Superior temporal gyrus (tissue), 1 donor: ENCODE results near the gene ZFHX3.
"Not testable (repeated sequence)": the region's sequence is repeated elsewhere in the genome, so short reads cannot be mapped to it uniquely, and the experiment has no call there.

Experiments
- DNase-seq: peaks from one replicate; pipeline ENCODE4 v3.0.0-alpha.2; 2016; ENCODE audit errors: extremely low spot score

The ZFHX3 gene, protein sequence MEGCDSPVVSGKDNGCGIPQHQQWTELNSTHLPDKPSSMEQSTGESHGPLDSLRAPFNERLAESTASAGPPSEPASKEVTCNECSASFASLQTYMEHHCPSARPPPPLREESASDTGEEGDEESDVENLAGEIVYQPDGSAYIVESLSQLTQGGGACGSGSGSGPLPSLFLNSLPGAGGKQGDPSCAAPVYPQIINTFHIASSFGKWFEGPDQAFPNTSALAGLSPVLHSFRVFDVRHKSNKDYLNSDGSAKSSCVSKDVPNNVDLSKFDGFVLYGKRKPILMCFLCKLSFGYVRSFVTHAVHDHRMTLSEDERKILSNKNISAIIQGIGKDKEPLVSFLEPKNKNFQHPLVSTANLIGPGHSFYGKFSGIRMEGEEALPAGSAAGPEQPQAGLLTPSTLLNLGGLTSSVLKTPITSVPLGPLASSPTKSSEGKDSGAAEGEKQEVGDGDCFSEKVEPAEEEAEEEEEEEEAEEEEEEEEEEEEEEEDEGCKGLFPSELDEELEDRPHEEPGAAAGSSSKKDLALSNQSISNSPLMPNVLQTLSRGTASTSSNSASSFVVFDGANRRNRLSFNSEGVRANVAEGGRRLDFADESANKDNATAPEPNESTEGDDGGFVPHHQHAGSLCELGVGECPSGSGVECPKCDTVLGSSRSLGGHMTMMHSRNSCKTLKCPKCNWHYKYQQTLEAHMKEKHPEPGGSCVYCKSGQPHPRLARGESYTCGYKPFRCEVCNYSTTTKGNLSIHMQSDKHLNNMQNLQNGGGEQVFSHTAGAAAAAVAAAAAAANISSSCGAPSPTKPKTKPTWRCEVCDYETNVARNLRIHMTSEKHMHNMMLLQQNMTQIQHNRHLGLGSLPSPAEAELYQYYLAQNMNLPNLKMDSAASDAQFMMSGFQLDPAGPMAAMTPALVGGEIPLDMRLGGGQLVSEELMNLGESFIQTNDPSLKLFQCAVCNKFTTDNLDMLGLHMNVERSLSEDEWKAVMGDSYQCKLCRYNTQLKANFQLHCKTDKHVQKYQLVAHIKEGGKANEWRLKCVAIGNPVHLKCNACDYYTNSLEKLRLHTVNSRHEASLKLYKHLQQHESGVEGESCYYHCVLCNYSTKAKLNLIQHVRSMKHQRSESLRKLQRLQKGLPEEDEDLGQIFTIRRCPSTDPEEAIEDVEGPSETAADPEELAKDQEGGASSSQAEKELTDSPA (N-terminal part only)

DNA sequence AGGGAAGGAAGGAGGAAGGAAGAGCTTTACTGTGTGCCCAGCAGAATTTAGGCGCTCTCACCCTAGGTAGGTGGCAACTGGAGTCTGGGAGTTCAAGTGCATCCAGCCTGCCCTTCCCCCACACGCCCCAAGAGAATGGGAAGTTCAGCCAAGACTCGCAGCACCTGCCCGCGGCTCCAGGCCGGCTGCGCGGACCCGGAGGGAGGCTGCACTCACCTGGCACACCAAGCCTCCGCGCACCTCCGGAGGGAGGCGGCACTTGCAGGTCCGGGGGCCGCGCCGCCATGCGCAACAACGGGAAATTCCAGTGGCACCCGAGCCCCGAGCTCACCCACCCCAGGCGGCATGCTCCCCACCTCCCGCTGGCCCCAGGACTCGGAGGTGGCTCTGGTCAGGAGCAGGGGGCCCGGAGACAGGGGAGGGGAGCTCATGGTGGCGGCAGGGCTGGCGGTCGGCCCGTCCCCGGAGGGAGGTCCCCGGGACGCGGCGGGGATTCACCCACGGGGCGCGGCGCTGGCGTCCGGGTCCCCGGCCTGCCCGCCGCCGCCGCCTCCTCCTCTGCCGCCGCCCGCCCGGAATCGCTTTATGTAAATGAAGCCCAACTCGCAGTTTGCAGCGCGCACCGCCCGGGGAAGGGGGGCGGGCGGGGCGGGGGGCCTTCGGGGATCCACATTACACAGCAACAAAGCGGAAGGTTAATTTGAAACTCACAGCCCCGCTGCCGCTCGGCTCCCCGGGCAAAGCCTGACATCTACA, at the start of gene ZFHX3:
ZFHX3 (minus strand) TSS at position 593 of the 756 bp plus-strand sequence. CDS start 87,983 bp downstream, outside the sequence.
- no peak for DNase-seq

DNA sequence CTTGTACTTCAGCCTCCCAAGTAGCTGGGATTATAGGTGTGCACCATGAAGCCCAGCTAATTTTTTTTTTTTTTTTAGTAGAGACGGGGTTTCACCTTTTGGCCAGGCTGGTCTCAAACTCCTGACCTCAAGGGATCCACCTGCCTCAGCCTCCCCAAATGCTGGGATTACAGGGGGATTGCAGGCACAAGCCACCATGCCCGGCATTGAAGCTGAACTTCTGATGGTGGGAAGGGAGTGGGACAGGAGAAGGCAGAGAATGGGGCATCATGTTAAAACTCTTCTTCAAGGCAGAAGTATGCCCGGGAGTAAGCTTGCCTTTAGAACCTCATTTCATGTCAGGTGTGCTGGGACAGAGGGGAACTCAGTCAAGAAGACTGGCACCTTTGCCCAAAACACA, 48.6 kb upstream of the ZFHX3 start:
- no peak for DNase-seq

DNA sequence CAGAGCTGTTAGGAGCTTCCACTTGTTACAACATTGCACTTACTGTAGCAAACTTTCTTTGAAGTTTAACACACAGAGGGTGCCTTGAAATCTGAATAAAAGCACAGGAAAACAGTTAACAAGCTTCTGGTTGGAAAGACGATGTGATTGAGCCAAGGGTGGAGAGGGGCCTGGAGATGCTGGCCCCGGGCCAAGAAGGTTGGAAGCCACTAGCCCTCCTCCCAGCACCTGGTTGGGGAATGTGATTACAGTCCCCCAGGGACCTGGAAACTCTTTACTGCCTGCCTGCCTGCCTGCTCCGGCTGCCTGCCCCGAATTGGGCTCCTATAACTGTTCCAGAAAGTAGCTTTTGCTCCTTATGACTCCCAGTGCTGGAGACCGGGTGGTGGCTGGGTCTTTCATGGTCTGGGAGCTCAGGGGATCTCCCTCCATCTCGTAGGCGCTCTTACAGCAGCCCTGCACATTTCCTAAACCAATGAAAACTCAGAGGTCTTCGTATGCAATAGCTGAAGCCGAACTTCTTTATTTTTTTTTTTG, 48.0 kb upstream of the ZFHX3 start:
- DNase-seq = no peak

DNA sequence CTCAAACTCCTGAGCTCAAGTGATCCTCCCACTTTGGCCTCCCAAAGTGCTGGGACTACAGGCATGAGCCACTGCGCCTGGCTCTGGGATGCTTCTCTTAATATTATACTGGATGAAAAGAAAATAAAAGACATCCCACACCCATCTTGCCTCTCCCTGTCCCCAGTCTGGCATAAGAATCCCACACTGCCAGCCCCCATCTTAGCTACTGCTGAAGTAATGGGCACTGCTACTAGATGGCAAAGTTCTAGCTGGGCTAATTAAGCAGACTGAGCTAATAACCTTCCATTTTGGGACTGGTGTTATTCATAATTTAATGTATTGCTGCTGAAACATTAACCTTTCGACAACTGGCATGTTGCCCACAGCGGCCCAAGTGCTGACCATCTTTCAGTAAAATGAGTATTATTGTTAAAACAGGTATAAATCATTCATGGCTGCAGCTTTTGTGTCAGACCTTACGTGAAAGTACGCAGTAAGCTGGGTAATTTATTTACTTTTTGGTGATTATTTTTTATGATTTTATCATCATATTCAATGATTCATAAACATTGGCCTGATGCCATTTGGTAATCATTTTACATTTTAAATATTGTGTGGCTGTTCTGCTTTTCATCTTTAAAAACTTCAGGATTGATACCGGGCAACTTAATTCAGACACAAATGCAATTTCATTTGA, 47.4 kb upstream of the ZFHX3 start:
- DNase-seq = no peak

DNA sequence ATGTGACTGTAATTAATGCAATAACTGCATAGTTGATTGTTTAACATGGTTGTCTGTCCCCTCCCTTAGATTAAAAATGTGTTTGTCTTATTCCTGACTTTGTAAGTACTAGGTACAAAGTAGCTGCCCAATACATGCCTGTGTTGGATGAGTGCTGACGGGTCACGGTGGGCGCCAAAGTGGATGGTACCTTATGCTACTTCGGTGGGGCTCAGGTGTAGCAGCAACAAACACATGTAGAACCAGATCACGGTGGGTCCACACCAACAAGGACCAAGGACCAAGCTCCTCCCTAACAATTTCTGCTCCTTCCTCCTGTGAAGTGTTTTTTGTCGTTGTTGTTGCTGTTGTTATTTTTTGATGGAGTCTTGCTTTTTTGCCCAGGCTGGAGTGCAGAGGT, 46.4 kb upstream of the ZFHX3 start:
- no peak for DNase-seq

DNA sequence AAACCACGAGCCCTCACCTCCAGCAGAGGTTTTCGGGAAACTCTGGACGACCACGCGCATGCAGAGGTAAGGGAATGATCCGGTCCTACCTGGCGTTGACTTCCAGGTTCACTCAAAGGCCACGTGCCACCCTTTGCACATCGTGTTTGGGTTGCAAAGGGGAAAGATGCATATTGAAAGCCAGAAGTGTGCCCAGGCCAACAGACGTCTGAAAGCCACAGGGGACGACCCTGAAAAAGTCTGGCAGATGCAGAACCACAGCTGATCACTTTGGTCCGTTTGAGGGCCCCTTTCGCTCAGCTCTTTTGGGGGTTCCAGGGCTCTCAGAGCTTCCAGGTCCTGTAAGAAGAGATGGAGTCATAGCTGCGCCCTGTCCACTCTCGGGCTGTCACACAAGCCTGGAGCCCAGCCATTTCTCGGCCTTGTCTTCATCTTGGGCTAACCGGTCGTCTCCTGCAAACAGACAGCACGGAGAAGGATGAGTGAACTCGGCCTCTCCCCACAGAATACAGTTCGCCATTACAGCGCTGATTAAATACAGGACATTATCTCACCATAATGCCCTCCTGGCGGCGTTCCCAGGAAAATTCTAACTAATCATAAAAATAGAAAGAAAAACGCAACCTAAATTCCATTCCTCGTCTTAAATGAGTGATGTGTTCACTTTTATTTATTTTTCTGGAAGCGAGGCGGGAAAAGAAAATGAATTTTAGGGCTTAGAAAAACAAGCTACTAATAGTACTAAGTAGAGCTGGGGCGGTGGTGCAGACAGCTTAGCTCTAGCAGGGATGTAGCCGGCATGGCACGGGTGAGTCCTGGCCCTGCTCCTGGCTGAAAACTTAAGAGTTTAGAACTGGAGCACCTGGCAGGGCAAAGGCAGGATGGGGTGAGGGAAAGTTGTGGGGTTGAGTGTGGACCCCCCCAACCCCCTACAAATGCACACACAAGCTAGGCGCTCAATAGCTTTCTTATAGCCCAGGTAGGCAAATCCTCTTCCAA, 45.5 kb upstream of the ZFHX3 start:
- DNase-seq = no peak

DNA sequence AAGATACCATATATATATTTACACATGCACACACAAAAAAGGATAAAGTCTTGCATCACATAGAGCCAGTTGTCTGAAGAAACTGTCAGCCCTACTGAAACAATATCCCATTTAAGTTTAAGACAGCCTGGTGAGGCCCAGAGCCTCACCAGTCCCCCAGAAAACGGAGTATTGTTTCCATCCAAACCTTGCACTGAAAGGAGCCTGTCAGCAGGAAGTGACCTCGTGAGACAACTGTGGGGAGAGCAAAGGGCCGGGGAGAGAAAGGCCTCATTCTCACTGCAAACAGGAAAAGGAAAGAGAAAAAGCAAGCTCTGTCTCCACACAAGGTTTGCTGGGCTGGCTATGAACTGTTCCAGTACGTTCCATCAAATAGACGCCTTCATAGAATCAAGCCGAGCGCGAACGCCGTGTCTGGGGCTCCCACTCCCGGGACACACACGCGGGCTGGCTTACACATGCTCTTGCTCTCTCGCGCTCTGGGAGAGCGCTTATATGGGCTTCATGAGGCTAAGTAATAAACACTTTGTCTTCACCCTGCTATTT, 44.4 kb upstream of the ZFHX3 start:
- DNase-seq = peak; percentile 56

DNA sequence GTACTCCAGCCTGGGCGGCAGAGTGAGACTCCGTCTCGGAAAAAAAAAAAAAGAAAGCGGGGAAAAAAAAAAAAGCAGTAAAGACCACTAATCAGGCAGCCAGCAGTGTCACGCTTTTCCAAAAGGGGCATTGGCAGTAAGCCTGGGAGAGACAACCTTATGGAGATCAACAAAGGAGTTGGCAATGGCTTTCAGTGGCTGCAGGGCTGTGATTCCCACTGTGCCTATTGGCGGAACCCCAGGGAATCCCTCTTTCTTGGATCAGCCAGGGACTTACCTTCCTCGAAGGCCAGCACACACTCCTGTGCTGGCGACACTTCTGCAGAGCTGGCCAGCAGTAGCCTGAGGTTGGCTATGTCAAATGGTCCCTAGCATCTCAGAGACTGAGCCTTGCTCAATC, 43.2 kb upstream of the ZFHX3 start:
- DNase-seq = no peak

DNA sequence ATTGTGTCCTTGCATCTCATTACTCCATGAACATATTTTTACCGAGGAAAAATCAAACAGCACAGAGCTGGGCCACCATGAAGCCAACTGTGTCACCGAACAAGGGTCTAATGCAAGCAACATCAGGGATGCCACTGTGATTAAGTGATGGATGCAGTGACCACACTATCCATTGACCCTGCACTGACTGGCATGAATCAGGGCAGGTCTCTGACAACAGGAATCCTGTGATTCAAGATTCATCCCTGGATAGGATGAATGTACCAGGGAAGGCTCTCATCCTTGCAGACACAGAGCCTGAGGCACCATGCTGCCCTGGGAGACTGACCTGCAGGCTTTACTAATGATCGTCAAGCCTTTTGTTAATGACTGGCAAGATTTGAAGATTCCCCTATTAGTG, 41.5 kb upstream of the ZFHX3 start:
- no peak for DNase-seq

DNA sequence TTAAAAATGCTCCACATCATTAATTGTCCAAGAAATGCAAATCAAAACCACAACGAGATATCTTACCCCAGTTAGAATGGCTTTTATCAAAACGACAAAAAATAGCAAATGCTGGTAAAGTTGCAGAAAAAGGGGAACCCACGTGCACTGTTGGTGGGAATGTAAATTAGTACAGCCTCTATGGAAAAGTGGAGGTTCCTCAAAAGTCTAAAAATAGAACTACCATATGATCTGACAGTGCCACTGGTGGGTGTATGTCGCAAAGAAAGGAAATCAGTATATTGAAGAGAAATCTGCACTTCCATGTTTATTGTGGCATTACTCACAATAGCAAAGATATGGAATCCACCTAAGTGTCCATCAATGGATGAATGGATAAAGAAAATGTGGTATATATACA, 38.2 kb upstream of the ZFHX3 start:
- DNase-seq = no peak

DNA sequence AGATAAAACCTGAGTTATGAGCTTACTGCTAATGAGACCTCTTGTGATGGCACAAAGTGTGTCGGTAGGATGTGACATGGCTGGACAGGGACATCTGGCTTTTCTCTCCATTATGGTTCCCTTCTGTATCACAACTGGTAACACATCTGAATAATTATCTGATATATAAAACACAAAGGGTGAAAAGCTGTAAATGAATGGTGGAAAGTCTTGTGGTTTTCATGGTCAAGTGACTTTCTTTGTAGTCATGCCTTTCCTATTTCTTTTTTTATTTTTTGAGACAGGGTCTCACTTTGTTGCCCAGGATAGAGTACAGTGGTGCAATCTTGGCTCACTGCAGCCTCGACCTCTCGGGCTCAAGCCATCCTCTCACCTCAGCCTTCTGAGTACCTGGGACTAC, 35.3 kb upstream of the ZFHX3 start:
- DNase-seq = no peak

DNA sequence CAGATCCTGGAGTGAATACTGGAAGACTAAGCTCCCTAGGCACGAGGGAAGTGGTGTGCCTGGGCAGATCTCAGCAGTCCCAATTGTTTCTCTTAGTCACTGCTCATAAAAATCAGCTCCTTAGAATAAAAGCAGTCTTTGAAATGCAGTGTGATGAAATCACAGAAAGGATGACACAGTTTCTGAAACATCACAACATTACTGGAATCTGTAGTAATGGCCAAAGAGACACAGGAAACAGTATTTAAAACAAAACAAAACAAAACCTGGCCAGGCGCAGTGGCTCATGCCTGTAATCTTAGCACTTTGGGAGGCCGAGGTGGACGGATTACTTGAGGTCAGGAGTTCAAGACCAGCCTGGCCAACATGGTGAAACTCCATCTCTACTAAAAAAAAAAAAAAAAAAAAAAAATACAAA, 34.7 kb upstream of the ZFHX3 start:
- not testable (repeated sequence) for DNase-seq

DNA sequence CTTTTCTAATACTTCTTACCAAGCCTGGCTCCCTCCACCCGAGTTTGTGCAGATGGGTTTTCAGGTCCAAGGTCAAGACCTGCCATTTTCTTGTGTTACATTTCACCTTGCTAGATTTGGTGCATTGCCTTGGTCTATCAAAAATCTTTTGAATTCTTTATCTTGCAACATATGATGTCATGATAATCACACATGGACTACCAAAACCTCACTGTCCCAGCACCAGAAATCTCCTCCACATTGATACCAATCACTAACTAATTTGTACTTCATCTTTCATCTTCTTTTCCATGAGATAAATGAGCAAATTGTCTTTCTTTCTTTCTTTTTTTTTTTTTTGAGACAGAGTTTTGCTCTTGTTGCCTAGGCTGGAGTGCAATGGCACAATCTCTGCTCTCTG, 33.0 kb upstream of the ZFHX3 start:
- DNase-seq = no peak

DNA sequence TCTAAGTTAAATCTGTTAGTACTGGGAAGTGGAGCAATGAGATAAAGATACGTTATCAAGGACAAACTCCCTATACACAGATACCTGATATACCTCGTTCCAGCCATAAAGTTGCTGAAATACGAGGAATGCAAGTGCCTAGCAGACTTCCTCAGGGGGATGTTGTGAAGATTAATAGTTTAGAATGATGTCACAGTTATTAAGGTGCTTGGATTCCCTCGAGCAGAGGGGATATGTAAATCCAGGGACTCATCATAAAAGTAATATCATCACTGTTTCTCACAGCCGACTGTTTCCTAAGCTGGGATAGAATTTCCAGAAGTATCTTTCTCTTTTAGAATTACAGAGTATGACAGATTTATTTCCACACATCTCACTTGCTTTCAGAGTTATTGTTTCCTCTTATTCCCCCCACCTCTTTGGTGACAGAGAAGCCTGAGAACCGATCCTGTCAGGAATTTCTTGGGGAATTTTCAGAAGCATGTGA, 28.4 kb upstream of the ZFHX3 start:
- no peak for DNase-seq

DNA sequence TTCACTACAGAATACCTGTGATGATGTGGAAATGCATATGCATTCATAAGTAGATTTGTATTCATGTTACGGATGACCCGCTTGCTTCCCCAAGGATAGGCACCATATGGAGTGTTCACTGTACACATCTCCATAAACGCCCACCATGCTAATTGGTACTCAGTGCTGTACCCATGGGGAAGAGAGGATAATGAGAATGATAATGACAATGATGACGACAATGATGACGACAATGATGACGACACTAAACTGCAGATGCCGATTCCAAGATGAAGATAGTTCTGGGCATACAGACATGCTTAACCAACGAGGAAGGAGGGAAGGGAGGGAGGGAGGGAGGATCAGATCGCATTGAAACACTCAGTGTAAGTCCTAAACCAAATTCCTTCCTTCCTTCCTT, 26.5 kb upstream of the ZFHX3 start:
- DNase-seq = no peak

DNA sequence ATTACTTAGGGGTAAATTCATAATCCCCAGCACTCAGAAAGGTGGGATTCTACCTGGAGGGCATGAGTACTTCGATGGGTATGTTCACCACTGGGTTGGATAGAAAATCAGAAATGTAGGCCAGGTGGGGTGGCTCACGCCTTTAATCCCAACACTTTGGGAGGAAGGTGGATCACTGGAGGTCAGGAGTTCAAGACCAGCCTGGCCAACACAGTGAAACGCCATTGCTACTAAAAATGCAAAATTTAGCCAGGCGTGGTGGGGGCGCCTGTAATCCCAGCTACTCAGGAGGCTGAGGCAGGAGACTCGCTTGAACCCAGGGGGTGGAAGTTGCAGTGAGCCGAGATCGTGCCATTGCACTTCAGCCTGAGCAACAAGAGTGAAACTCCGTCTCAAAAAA, 24.1 kb upstream of the ZFHX3 start:
- not testable (repeated sequence) for DNase-seq

DNA sequence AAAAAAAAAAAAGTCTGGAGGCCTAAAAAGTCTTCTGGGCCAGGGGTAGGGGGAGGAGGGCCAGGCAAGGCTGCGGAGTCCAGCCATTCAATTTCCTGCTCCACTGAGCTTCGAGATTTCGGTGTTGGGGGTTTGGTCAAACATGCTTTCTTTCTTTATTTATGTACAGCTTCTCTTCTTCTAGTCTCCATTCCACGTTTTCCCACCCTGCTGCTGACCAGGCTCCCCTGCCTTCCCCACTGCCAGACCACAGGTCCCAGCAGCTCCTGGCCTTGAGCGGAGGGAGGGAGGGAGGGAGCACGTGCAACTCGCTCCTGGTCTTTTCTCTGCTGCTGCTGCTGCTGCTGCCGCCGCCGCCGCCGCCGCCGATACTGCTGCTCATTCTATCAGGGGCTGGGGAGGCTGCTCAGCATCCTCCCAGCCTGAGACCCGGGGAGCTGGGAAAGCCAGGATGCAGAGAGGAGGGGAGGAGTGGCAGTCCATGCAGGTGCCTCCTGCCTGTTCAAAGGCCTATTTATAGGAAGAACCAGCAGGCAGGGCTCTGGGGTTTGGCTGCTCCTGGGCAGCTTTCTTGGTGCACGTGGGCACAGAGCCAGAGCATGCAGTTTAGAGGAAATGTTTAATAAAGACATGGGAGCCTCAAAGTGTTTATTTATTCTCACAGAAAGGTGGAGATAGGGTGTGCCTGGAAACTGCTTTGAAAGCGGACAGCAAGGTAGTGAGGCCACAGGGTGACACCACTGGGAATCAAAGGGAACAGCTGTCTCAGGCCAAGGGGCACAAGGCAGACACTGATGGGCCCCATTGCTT, 23.4 kb upstream of the ZFHX3 start:
- DNase-seq = peak; percentile 11
